ENCODE measurements around the gene LRG1. TPM values are rescaled to one million over a fixed set of nuclear protein-coding genes. Genes with fewer than 3 reads are reported as not detected.

Gene LRG1, protein sequence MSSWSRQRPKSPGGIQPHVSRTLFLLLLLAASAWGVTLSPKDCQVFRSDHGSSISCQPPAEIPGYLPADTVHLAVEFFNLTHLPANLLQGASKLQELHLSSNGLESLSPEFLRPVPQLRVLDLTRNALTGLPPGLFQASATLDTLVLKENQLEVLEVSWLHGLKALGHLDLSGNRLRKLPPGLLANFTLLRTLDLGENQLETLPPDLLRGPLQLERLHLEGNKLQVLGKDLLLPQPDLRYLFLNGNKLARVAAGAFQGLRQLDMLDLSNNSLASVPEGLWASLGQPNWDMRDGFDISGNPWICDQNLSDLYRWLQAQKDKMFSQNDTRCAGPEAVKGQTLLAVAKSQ
- 0.28 and 0.36 TPM in 2 replicates for total RNA-seq

DNA sequence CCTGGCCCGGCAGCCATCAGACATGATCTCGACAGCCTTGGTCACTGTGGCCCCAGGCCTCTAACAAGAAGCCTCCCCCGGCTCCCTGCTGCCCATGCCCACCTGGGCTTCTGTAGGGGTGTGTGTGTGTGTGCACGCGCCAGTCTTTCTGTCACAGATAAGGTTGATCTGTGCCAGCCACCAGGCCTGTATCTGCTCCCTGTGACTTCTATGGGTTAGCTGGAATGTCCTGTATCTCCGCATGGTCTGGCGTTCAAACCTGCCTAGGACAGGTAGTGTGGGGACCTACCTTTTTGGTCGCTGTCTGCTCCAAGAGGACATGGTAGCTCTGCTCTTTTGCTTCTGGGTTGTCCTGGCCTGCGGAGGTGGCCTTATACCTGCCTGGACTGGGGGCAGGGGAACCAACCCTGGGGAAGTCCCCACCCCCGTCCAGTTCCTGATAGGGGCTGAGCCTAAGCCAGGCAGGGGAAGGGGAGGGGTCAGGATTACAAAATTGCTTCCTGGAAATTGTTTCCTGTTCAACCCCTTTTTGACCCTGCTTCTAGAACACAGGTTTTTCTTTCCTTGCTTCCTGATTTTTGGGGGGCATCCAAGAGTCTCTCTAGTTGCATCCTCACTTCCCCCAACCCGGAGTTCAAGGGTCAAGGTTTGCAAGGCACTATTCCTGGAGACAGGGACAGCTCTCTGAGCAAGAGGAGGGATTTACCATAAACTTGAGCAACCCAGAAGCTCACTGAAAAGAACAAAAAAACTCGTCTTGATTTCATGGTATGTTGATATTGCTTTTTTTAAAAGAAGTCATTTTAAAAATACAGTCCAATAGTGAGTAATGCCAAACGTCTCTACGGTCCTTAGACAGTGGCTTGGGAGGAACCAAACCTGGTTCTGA is at the start of gene LRG1:
TSS of gene LRG1 (minus strand) at position 344 of the 889 bp plus-strand sequence. CDS start at position 321, 23 bp downstream.

DNA sequence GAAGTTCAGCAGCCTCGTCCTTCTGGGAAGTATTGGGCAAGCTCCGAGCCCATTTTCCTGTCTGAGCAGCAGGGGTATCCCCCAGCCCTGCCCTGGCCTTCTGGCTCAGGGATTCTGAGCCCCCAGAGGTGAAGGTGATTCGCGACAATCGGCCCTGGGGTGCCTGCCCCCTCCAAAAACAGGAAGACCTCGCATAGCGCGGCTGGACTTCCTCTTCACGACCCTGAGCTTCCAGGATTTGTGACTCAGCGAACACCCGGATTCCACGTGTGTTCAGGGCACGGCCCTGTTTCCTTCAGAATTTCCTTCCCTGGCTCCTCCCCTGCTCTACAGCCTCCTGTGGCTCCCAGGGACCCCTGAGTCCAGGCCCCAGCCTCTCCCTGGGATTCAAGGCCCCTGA is 19.7 kb upstream of the LRG1 start, which contains the start of gene SEMA6B:
TSS of gene SEMA6B (minus strand) at position 116 of the 400 bp plus-strand sequence. CDS start 1,227 bp downstream, outside the sequence.

DNA sequence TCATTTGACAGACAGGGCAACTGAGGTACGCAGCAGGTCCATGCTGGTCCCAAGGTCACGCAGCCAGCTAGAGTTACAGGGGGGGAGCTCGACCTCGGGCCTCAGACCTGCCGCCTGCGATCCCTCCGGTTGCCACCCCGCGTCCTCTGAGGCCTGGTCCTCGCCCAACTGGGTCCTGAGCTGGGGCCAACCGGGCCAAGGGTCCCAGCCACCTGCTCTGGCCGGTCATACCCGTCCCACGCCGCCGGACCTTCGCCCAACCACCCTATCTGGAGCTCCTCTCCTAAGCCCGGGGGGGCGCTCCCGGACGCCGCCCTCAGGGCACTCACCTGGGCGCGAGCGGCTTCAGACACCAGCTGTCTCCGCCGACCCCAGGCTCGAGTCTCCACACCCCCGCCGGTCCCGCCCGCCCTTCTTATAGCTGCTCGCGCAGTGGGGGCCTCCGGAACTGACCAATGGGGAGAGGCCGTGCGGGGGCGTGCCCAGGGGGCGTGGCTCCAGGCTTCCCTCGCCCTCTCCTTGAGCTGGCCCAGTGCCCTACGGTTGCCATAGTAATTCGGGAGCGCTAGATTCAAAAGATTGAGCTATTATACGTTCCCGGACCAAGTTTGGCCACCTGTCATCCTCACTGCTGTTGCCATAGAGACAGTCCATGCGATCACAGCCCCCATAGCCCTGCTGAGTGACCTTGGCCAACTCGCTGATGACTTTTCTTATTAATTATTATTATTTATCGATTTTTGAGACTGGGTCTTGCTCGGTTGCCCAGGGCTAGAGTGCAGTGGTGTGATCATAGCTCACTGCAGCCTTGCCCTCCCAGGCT is 4.8 kb downstream of the LRG1 start, which contains the start of gene PLIN5:
TSS of gene PLIN5 (minus strand) at position 389 of the 823 bp plus-strand sequence. CDS start 1,150 bp downstream, outside the sequence.

DNA sequence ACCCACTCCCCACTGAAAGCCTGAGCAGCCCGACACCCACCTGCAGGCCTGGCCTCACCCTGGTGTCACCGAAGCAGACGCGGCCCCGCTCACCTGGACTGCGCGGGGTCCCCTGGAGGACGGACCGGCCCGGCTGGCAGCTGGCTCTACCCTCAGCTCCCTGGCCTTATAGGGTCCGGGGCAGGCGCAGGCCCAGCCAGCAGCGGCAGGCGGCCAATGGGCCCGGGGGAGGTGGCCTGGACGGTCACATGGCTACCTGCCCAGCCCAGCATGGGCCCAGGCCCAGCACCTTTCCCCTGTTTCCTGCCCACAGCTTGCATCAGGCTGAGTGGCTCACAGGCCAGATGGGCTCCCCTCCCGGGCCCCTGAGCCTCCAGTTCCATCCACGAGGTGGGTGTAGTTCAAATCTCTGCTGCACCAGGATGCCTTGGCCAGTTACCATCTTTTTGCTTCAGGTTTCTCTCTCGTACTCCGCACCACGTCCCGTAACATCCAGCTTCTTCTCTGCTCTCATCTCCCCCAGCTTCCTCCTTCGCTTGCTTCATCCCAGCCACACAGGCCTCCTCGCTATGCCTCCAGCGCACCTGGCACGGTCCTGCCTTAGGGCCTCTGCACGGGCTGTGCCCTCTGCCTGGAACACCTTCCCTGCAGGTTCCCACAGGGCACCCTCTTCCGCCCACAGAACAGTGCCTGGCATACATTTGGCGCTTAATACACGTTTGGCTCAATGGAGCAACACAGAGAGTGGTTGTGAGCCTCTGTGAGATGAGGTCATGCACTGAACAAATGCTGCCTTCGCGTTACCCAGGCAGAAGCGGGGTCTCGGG is 21.3 kb downstream of the LRG1 start, which contains the start of gene PLIN4:
TSS of gene PLIN4 (minus strand) at position 142 of the 827 bp plus-strand sequence. CDS start 214 bp downstream, outside the sequence.

Other genes starting within 250 kb of the LRG1 start
- gene TMIGD2, start 237.6 kb downstream of the LRG1 start, total RNA-seq, result not detected in 2 replicates
- 20.6 and 28.9 TPM in 2 replicates for gene FSD1, start 235.4 kb downstream of the LRG1 start, total RNA-seq
- gene STAP2, start 201.2 kb downstream of the LRG1 start, total RNA-seq, result 7.9 and 17.1 TPM in 2 replicates
- 7.7 and 9.6 TPM in 2 replicates for gene MPND, start 196.5 kb downstream of the LRG1 start, total RNA-seq
- gene SH3GL1, start 139.5 kb downstream of the LRG1 start, total RNA-seq, result 41.4 and 42.6 TPM in 2 replicates
- gene CHAF1A, start 137.4 kb downstream of the LRG1 start, total RNA-seq, result 8.6 and 13.9 TPM in 2 replicates
- 81.5 and 101 TPM in 2 replicates for gene UBXN6, start 82.2 kb downstream of the LRG1 start, total RNA-seq
- gene HDGFL2, start 67.7 kb downstream of the LRG1 start, total RNA-seq, result 67.5 and 70.9 TPM in 2 replicates
- gene PLIN4, start 21.6 kb downstream of the LRG1 start, total RNA-seq, result under 0.01 TPM in 2 replicates
- gene PLIN5, start 4.8 kb downstream of the LRG1 start, total RNA-seq, result under 0.01 and 0.09 TPM in 2 replicates
- gene SEMA6B, start 19.6 kb upstream of the LRG1 start, total RNA-seq, result 115 and 121 TPM in 2 replicates
- 27.3 and 33.1 TPM in 2 replicates for gene TNFAIP8L1, start 99.5 kb upstream of the LRG1 start, total RNA-seq
- 204 and 226 TPM in 2 replicates for gene MYDGF, start 130.3 kb upstream of the LRG1 start, total RNA-seq
- gene DPP9, start 183.8 kb upstream of the LRG1 start, total RNA-seq, result 19.2 and 33.8 TPM in 2 replicates

Measured in endothelial cell of coronary artery (primary cell).